Retinal pigment epithelial cell (primary cell): ENCODE data around the gene VPS26B.

Source experiments
- DNase-seq: peaks from one replicate; pipeline ENCODE4 v3.0.0-alpha.2; 2010; ENCODE audit warnings: low read depth
- H3K4me3 ChIP-seq: 2 replicates; pipeline ENCODE4 v1.5.1; 2011; ENCODE audit warnings: mild to moderate bottlenecking, low read length, control low read depth, moderate library complexity
- CTCF ChIP-seq: conservative IDR thresholded peaks from 2 replicates; pipeline ENCODE4 v1.5.1; 2011; ENCODE audit warnings: low read depth, low read length, control low read depth, inconsistent platforms

VPS26B gene

GRCh38 chr11:134290646-134291045 is 66.2 kb downstream of the VPS26B start:
- H3K4me3 ChIP-seq: no peak overlapping the region
- TF ChIP-seq CTCF: no peak
- DNase-seq: no peak

- H3K4me3 ChIP-seq: no peak overlapping the region
- TF ChIP-seq CTCF: no peak
- DNase-seq: no peak
Observed at GRCh38 chr11:134291196-134291595, 66.7 kb downstream of the VPS26B start.

- no peak overlapping the region for H3K4me3 ChIP-seq
- no peak for DNase-seq
- TF ChIP-seq CTCF: no peak
Observed at GRCh38 chr11:134292661-134293060, 68.2 kb downstream of the VPS26B start.

- DNase-seq: no peak
- TF ChIP-seq CTCF: no peak
- no peak overlapping the region for H3K4me3 ChIP-seq
Observed at GRCh38 chr11:134293119-134294113, 68.9 kb downstream of the VPS26B start.

GRCh38 chr11:134294664-134295063 is 70.2 kb downstream of the VPS26B start:
- no peak for DNase-seq
- H3K4me3 ChIP-seq: no peak overlapping the region
- TF ChIP-seq CTCF: no peak
